NCI-H128 (cell line): ENCODE results near the gene ODF4.
"Not testable (repeated sequence)": the region's sequence is repeated elsewhere in the genome, so short reads cannot be mapped to it uniquely, and the experiment has no call there.

Source experiments
- DNase-seq: peaks from one replicate; lab custom pipeline; 2025; ENCODE audit not compliant: unreplicated experiment; lab: John Stamatoyannopoulos, UW

Gene ODF4

DNA sequence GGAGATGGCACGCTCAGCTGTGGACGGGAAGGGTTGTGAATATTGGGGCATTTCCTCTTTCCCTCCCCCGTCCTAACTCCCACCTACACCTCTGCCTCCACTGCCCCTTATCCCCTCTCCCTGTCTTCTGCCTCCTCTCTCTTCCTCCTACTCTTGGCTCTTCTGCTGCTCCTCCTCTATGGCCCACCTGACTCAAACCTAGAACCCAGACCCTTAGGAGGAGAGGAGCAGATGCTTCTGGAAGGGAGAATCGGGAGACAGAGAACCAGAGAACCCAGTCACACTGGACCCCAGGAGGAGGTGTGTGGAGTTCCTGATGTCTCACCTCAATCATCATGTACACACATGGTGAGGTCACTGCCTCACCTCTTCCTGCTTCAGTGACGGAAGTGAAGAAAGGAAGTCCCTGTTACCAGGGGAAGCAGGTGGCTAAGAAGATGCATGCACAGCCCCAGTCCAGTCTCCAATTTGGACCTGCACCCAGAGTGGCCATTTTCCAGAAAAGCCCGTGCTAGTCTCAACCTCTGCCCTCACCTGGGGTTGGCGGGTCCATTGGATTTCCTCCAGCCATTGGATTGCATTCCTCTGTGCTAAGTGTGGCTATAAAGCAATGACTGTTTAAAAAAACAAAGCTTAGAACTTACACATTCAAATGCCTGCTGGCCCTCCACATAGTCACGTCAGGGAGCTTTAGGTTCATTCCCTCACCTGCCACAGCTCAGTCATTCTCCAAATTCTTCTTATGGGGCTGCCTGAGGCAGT is 54.0 kb downstream of the ODF4 start:
- no peak for DNase-seq

DNA sequence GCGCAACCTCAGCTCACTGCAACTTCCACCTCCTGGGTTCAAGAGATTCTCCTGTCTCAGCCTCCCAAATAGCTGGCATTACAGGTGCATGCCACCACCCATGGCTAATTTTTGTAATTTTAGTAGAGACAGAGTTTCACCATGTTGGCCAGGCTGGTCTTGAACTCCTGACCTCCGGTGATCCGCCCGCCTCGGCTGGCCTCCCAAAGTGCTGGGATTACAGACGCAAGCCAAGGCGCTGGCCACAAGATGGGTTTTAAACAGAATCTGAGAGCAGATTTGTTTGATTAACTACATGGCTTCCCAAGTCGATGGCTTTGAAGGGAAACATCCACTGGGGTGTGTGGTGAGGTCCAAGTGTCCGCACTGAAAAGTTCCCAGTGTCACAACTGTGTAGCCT is 54.9 kb downstream of the ODF4 start:
- not testable (repeated sequence) for DNase-seq
